Limb (tissue), 2 donors: Measurements from ENCODE around the gene RTF2.

Experiments used
- DNase-seq, 2 donors: peaks; one replicate each; pipeline ENCODE4 v3.0.0-alpha.2; 2016; ENCODE audit errors: extremely low spot score in 2 of 2

RTF2 gene

GRCh38 chr20:56468316-56469076 is at the start of gene RTF2:
Gene RTF2 (plus strand): TSS chr20:56468627. CDS start chr20:56468698, 71 bp downstream.
- peak; percentile 94 to 98 for DNase-seq

GRCh38 chr20:56420028-56420427 is 48.4 kb upstream of the RTF2 start:
- DNase-seq, result no peak

- no peak for DNase-seq
Measured at GRCh38 chr20:56420940-56421688, 47.3 kb upstream of the RTF2 start.

- DNase-seq, result no peak
Measured at GRCh38 chr20:56422076-56422823, 46.2 kb upstream of the RTF2 start.

- no peak for DNase-seq
Measured at GRCh38 chr20:56422824-56423189, 45.6 kb upstream of the RTF2 start.

- DNase-seq, result no peak
Measured at GRCh38 chr20:56423211-56423610, 45.2 kb upstream of the RTF2 start.

GRCh38 chr20:56423886-56424285 is 44.5 kb upstream of the RTF2 start:
- no peak for DNase-seq

- DNase-seq, result no peak
Measured at GRCh38 chr20:56424931-56425330, 43.5 kb upstream of the RTF2 start.

GRCh38 chr20:56426026-56426425 is 42.4 kb upstream of the RTF2 start:
- no peak for DNase-seq

GRCh38 chr20:56426926-56427325 is 41.5 kb upstream of the RTF2 start:
- DNase-seq, result no peak

- DNase-seq, result no peak
Measured at GRCh38 chr20:56427797-56428196, 40.6 kb upstream of the RTF2 start.

GRCh38 chr20:56428410-56428809 is 40.0 kb upstream of the RTF2 start:
- DNase-seq, result no peak

GRCh38 chr20:56428881-56429280 is 39.5 kb upstream of the RTF2 start:
- no peak for DNase-seq

GRCh38 chr20:56429502-56429901 is 38.9 kb upstream of the RTF2 start:
- no peak for DNase-seq

GRCh38 chr20:56429941-56430340 is 38.5 kb upstream of the RTF2 start:
- DNase-seq, result no peak

- no peak for DNase-seq
Measured at GRCh38 chr20:56430461-56430860, 38.0 kb upstream of the RTF2 start.

GRCh38 chr20:56430957-56431356 is 37.5 kb upstream of the RTF2 start:
- DNase-seq, result no peak

GRCh38 chr20:56431471-56431870 is 37.0 kb upstream of the RTF2 start:
- no peak for DNase-seq

GRCh38 chr20:56433221-56433879 is 35.1 kb upstream of the RTF2 start:
- no peak for DNase-seq

GRCh38 chr20:56433880-56434255 is 34.6 kb upstream of the RTF2 start:
- no peak for DNase-seq

GRCh38 chr20:56437196-56437960 is 31.0 kb upstream of the RTF2 start:
- no peak for DNase-seq
